ENCODE data around the gene DDT.
A peak's percentile ranks its signal among the peaks of the same experiment; 100 is the strongest.
"Not testable (repeated sequence)": the region's sequence is repeated elsewhere in the genome, so short reads cannot be mapped to it uniquely, and the experiment has no call there.

Gene DDT

GRCh38 chr22:23974345-23974744 lies at the start of gene DDT:
TSS of gene DDT (minus strand) at chr22:23974441. CDS start at chr22:23974414, 27 bp downstream.
- not testable (repeated sequence) for DNase-seq

- DNase-seq = no peak
Observed at GRCh38 chr22:24023204-24023789, 49.1 kb upstream of the DDT start.

- no peak for DNase-seq
Observed at GRCh38 chr22:24021304-24021703, 47.1 kb upstream of the DDT start.

GRCh38 chr22:24016156-24016555 lies 41.9 kb upstream of the DDT start:
- no peak for DNase-seq

- peak; percentile 13 for DNase-seq
Observed at GRCh38 chr22:24011735-24012068, 37.5 kb upstream of the DDT start.

GRCh38 chr22:24010018-24010391 lies 35.8 kb upstream of the DDT start:
- DNase-seq = no peak

GRCh38 chr22:24009227-24010017 lies 35.2 kb upstream of the DDT start:
- DNase-seq = no peak

GRCh38 chr22:24008381-24009226 lies 34.4 kb upstream of the DDT start:
- DNase-seq = no peak

GRCh38 chr22:24008022-24008283 lies 33.7 kb upstream of the DDT start:
- DNase-seq = no peak

- no peak for DNase-seq
Observed at GRCh38 chr22:24007253-24008021, 33.2 kb upstream of the DDT start.

GRCh38 chr22:24006914-24007214 lies 32.6 kb upstream of the DDT start:
- DNase-seq = no peak

- DNase-seq = no peak
Observed at GRCh38 chr22:24006207-24006913, 32.1 kb upstream of the DDT start.

GRCh38 chr22:24005201-24005600 lies 31.0 kb upstream of the DDT start, which contains the start of gene GSTT4:
TSS of gene GSTT4 (minus strand) at chr22:24005453. CDS start at chr22:24005356, 97 bp downstream.
- DNase-seq = no peak

GRCh38 chr22:24003887-24004286 lies 29.6 kb upstream of the DDT start:
- no peak for DNase-seq

- no peak for DNase-seq
Observed at GRCh38 chr22:24002851-24003250, 28.6 kb upstream of the DDT start.

- no peak for DNase-seq
Observed at GRCh38 chr22:24002272-24002671, 28.0 kb upstream of the DDT start.

GRCh38 chr22:24001314-24001713 lies 27.1 kb upstream of the DDT start:
- no peak for DNase-seq

GRCh38 chr22:23999779-24000178 lies 25.5 kb upstream of the DDT start:
- DNase-seq = not testable (repeated sequence)

- no peak for DNase-seq
Observed at GRCh38 chr22:23997092-23997491, 22.9 kb upstream of the DDT start.

- not testable (repeated sequence) for DNase-seq
Observed at GRCh38 chr22:23993581-23994177, 19.4 kb upstream of the DDT start.

GRCh38 chr22:23993080-23993479 lies 18.8 kb upstream of the DDT start:
- not testable (repeated sequence) for DNase-seq

GRCh38 chr22:23989583-23990244 lies 15.5 kb upstream of the DDT start:
- not testable (repeated sequence) for DNase-seq

Measured in NCI-H510A treated with DMSO at 0.1 percent for 48 hours (cell line).